Panc1 (cell line): ENCODE measurements around the gene CALHM6.

Experiments used
- POLR2AphosphoS5 ChIP-seq: IDR thresholded peaks from 2 replicates; pipeline ENCODE4 v1.6.1; 2012; ENCODE audit warnings: mild to moderate bottlenecking, low read depth, low read length, moderate library complexity
- TF ChIP-seq, protein P1 (sequence below): fragments of 450-650 bp; IDR thresholded peaks from 2 replicates; pipeline ENCODE4 v1.5.1; 2017; ENCODE audit warnings: mild to moderate bottlenecking

DNA sequence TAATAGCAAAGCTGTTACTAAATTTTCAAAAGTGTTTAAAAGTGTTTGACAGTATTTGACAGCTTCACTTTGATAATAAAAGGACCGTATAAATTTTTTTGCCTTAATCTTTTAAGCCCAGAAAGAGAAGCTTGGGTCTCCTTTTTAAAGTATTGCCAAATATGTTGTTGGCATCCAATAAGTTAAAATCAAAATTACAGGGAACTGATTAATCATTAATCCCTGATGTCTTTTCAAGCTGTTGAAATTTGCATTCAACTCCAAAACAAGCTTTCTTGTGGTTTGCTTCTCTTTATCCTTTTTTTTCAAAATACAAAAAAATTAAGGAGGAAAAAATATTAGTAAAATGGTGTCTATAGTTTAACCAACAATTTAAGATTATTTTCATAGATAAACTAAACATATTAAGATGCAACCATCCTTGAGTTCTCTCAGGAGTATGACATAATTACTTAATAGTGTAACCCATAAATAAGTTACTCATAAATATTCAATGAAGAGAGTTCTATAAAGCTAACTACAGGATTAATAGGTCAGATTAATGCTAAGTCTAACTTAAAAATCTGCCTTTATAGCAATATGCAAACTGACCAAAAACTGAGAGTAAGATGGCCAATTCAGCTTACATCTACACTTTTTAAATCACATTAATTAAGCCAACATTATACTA, 27.0 kb upstream of the CALHM6 start:
- TF ChIP-seq, protein P1, sequence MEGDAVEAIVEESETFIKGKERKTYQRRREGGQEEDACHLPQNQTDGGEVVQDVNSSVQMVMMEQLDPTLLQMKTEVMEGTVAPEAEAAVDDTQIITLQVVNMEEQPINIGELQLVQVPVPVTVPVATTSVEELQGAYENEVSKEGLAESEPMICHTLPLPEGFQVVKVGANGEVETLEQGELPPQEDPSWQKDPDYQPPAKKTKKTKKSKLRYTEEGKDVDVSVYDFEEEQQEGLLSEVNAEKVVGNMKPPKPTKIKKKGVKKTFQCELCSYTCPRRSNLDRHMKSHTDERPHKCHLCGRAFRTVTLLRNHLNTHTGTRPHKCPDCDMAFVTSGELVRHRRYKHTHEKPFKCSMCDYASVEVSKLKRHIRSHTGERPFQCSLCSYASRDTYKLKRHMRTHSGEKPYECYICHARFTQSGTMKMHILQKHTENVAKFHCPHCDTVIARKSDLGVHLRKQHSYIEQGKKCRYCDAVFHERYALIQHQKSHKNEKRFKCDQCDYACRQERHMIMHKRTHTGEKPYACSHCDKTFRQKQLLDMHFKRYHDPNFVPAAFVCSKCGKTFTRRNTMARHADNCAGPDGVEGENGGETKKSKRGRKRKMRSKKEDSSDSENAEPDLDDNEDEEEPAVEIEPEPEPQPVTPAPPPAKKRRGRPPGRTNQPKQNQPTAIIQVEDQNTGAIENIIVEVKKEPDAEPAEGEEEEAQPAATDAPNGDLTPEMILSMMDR: no peak
- no peak for TF ChIP-seq POLR2AphosphoS5
